T-helper 1 cell (primary cell): ENCODE data around the gene PATE1.

Source experiments
- DNase-seq, 5 donors: peaks; one replicate each; pipeline ENCODE4 v3.0.0-alpha.2; 2012 to 2020

Gene PATE1

DNA sequence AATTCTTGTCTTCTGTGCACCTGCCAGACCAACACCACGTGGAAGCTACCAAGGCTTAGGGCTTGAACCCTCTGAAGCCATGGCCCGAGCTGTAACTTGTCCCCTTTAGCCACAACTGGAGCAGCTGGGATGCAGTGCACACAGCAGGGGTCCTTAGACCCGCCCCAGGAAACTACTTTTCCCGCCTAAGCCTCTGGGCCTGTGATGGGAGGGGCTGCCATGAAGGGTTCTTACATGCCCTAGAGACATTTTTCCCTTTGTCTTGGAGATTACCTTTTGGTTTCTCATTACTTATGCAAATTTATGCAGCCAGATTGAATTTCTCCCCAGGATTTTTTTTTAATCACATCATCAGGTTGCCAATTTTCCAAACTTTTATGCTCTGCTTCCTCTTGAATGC lies 51.6 kb downstream of the PATE1 start:
- DNase-seq, result no peak
